ENCODE data around the gene SUMO3.

GRCh38 chr21:44783020-44783696 is 34.7 kb downstream of the SUMO3 start:
- no peak for TF ChIP-seq CTCF (IDR thresholded peaks at IDR 0.05; ENCODE audit: low read depth, low read length)
- TF ChIP-seq EZH2phosphoT487 (IDR thresholded peaks at IDR 0.05; ENCODE audit: low read depth) = no peak

All from OCI-LY3 (cell line).